Nephron (organoid): ENCODE measurements around the gene TMEM184B.

Experiments used
- H3K27ac Mint-ChIP-seq, 3 experiments: 2 replicates each; pipeline ENCODE4 v1.8.0; 2020; ENCODE audit warnings: mixed read lengths in 3 of 3, mild to moderate bottlenecking in 2 of 3, moderate library complexity in 1 of 3
- H3K27me3 Mint-ChIP-seq: 2 replicates; pipeline ENCODE4 v1.8.0; 2021; ENCODE audit warnings: low read depth, mild to moderate bottlenecking, moderate library complexity, mixed read lengths
- H3K36me3 Mint-ChIP-seq: 2 replicates; pipeline ENCODE4 v1.8.0; 2020; ENCODE audit warnings: low read depth, mixed read lengths
- H3K4me1 Mint-ChIP-seq: 2 replicates; pipeline ENCODE4 v1.8.0; 2020; ENCODE audit warnings: mixed read lengths
- H3K4me3 Mint-ChIP-seq, 3 experiments: 2 replicates each; pipeline ENCODE4 v1.8.0; 2020; ENCODE audit warnings: mild to moderate bottlenecking in 3 of 3, mixed read lengths in 3 of 3, moderate library complexity in 2 of 3
- H3K9me3 Mint-ChIP-seq: 2 replicates; pipeline ENCODE4 v1.8.0; 2020; ENCODE audit warnings: mixed read lengths
- TF ChIP-seq, protein P1 (sequence below), 3 experiments: fragments of 200-600 bp; sonication (generic); IDR thresholded peaks; one replicate each; pipeline ENCODE4 v1.5.0; 2021; ENCODE audit warnings: antibody characterized with exemption in 3 of 3; ENCODE audit not compliant: unreplicated experiment in 3 of 3

TMEM184B gene

DNA sequence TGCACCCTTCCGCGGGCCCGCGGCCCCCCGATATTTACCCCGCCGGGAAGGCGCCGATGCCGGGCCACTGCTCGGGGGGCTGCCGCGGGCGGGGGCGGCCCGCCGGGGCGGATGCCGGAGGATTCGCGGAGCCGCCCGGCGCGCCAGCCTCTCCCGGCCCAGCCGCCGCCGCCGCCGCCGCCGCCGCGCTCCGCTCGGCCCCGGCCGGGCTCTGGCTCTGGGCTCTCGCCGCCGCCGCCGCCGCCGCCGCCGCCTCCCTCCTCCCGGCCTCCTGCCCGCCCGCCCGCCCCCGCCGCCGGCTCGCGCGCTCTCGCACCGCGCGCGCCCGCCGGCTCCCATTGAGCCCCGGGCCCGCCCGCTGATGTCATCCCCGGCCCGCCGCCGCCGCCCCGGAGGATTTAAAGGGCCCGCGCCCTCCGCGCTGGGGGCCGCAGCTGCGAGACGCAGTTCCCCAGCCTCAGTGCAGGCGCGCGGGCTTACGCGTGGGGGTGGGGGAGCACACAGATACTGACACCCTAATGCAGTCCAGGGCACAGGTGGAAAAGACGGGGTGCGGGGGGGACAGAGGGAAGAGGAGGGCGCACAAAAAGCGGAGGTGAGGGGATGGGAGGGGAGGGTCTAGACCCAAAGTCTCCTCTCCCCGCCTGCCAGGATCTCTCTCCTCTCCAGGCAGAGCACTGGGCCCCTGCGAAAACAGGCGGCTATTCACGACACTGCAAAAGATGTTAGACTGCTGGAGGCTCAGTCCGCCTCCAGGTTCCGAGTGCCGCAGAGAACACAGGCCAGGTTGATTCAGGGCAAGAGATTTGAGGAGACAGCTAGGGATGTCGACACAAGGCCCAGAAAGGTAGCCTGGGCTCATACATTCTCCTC, 44.5 kb upstream of the TMEM184B start, which contains the start of gene CSNK1E:
TSS of gene CSNK1E (minus strand) at position 312 of the 873 bp plus-strand sequence. CDS start 3,276 bp downstream, outside the sequence.
- no peaks in the 10 kb centered on the region for H3K9me3 Mint-ChIP-seq
- H3K27me3 Mint-ChIP-seq: peaks cover 4% of the 10 kb centered on the region
- peak within 1 kb of the TSS; percentile 96 to 99 (median 99) for H3K4me3 Mint-ChIP-seq
- TF ChIP-seq, protein P1, sequence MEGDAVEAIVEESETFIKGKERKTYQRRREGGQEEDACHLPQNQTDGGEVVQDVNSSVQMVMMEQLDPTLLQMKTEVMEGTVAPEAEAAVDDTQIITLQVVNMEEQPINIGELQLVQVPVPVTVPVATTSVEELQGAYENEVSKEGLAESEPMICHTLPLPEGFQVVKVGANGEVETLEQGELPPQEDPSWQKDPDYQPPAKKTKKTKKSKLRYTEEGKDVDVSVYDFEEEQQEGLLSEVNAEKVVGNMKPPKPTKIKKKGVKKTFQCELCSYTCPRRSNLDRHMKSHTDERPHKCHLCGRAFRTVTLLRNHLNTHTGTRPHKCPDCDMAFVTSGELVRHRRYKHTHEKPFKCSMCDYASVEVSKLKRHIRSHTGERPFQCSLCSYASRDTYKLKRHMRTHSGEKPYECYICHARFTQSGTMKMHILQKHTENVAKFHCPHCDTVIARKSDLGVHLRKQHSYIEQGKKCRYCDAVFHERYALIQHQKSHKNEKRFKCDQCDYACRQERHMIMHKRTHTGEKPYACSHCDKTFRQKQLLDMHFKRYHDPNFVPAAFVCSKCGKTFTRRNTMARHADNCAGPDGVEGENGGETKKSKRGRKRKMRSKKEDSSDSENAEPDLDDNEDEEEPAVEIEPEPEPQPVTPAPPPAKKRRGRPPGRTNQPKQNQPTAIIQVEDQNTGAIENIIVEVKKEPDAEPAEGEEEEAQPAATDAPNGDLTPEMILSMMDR (IDR thresholded peaks at IDR 0.05; ENCODE audit: unreplicated experiment in 3 of 3): no peak
- peaks cover 38% of the 10 kb centered on the region for H3K4me1 Mint-ChIP-seq
- peaks cover 13% of the 10 kb centered on the region for H3K36me3 Mint-ChIP-seq
- peak within 1 kb of the TSS; percentile 99 to 100 (median 100) for H3K27ac Mint-ChIP-seq

DNA sequence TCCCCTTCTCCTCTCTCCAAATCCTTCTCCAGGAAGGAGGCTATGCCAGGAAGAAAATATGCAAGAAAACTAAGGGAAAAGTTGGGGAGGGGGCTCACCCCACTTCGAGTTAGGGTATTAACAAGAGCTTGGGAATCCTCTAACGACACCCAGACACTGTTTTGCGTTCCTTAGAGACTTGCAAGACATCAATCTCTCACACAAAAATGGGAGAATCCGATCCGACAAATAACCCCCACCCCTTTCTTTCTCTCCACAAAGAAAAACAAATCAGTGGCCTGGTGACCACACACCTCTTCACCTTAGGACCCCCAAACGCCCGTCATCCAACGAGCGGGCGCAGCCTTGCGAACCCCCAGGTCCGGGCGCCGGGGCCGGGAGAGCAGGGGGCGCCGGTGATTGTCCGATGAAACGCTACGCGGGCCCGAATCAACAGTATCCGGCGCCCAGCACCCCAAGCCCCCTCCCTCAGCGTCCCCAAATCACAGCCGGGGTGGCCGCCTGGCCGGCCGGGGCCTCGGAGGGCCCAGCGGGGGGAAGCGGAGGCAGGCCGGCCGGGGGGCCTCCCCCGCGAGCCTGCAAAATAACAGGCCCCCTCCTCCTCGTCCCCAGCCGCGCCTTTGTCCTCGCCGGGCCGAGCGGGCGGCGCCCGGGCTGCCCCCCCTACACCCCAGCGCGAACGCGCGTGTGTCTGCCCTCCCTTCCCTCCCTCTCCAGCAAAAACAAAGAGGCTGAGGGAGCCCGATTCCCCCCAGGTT, 43.7 kb upstream of the TMEM184B start:
- peak overlapping the region; percentile 96 to 99 (median 99) for H3K4me3 Mint-ChIP-seq
- H3K4me1 Mint-ChIP-seq: peaks cover 42% of the 10 kb centered on the region
- TF ChIP-seq, protein P1 (IDR thresholded peaks at IDR 0.05; ENCODE audit: unreplicated experiment in 3 of 3): no peak
- H3K27me3 Mint-ChIP-seq: peaks cover 4% of the 10 kb centered on the region
- peak overlapping the region; percentile 99 to 100 (median 100) for H3K27ac Mint-ChIP-seq
- H3K9me3 Mint-ChIP-seq: no peaks in the 10 kb centered on the region
- peaks cover 19% of the 10 kb centered on the region for H3K36me3 Mint-ChIP-seq

DNA sequence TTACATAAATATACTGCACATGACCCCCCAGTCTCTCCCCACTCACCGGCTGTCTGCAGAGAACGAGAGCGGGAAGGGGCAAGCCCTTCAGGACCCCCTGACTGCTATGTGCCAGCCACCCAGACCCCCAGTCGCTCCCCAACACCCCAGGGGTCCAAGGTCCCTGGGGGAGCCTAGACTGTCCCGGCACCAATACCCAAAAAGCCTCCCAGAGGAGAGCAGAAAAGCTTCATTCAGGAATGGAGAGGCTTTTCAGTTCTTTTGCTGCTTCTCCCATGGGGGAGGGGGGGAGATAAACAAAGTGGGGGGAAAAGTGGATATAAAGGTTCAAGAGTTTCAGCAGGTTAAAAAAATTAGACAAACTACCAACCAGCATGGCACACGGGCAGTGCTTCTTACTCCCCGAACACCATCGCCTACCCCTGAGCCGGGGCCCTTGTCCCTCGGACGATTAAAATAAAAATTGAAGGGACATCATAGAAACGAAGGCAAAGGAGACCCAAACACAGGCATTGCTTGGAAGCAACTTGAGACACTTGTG, 43.1 kb upstream of the TMEM184B start:
- H3K4me1 Mint-ChIP-seq: peaks cover 48% of the 10 kb centered on the region
- peak overlapping the region; percentile 96 to 99 (median 99) for H3K4me3 Mint-ChIP-seq
- H3K9me3 Mint-ChIP-seq: no peaks in the 10 kb centered on the region
- H3K36me3 Mint-ChIP-seq: peaks cover 25% of the 10 kb centered on the region
- H3K27ac Mint-ChIP-seq: peak overlapping the region; percentile 99 to 100 (median 100)
- H3K27me3 Mint-ChIP-seq: peaks cover under 1% of the 10 kb centered on the region
- TF ChIP-seq, protein P1 (IDR thresholded peaks at IDR 0.05; ENCODE audit: unreplicated experiment in 3 of 3): no peak

DNA sequence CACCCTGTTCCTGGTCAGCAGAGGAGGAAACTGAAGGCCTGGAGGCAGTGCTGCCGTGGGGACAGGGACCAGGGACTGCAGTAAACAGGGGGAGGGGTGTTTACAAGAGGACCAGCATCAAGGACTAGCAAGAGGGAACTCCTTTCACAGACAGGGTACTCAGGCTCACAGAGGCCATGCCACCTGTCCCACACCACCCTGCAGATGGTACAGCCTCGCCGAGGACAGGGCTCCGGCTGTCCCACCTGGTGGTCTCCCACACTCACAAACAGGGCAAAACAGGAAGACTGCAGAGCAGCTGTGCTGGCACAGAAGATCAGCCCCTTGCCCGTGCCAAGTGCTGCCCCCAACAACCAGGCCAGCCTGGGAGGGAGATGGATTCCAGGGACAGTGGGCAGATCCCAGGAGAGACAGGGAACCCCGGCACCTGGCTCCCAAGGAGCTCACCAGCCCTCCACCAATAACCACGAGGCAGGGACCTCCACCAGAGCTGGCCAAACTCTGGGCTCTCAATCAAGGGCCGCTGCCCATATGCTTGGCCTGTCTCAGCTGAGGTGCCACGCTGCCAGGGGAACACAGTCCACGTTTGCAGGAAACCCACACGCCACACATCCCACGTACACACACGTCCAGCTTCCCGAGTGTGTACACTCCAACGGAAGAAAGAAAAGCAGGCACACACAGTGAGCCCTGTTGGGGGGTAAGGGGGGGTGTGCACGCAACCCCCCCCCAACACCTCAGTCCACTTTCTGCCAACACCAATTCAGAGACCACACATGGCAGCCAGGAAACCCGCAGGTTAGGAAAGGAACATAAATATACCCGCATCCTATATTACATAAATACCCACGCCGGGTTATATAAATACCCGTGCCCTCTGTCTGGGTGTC, 42.4 kb upstream of the TMEM184B start:
- Mint-ChIP-seq H3K27me3 (no peaks in the 10 kb centered on the region), H3K4me1 (peaks cover 56% of the 10 kb centered on the region), H3K36me3 (peaks cover 29% of the 10 kb centered on the region), H3K9me3 (no peaks in the 10 kb centered on the region), H3K27ac (peak overlapping the region; percentile 99 to 100 (median 100)), H3K4me3 (peak overlapping the region; percentile 96 to 99 (median 99))
- TF ChIP-seq, protein P1 (IDR thresholded peaks at IDR 0.05; ENCODE audit: unreplicated experiment in 3 of 3): no peak
